GM06990 (cell line): Measurements from ENCODE around the gene SNRPD2.

ENCODE experiments used
- DNase-seq: peaks from one replicate; pipeline ENCODE4 v3.0.0-alpha.2; 2011; ENCODE audit not compliant: insufficient read length; ENCODE audit errors: extremely low read depth
- H3K27me3 ChIP-seq: replicated peaks from 2 replicates; pipeline ENCODE4 v1.6.0; 2011; ENCODE audit warnings: low read length; ENCODE audit not compliant: control insufficient read depth, insufficient read depth
- H3K36me3 ChIP-seq: 2 replicates; pipeline ENCODE4 v1.5.1; 2011; ENCODE audit warnings: low read length; ENCODE audit not compliant: control insufficient read depth, insufficient read depth
- H3K4me3 ChIP-seq: replicated peaks from 2 replicates; pipeline ENCODE4 v1.5.1; 2011; ENCODE audit warnings: low read depth, mild to moderate bottlenecking, control low read depth, low read length
- TF ChIP-seq, protein P1 (sequence below): IDR thresholded peaks from 2 replicates; pipeline ENCODE4 v1.5.1; 2011; ENCODE audit warnings: low read length, control low read depth, mild to moderate bottlenecking, inconsistent platforms; ENCODE audit not compliant: insufficient read depth, poor library complexity, severe bottlenecking

The SNRPD2 gene

DNA sequence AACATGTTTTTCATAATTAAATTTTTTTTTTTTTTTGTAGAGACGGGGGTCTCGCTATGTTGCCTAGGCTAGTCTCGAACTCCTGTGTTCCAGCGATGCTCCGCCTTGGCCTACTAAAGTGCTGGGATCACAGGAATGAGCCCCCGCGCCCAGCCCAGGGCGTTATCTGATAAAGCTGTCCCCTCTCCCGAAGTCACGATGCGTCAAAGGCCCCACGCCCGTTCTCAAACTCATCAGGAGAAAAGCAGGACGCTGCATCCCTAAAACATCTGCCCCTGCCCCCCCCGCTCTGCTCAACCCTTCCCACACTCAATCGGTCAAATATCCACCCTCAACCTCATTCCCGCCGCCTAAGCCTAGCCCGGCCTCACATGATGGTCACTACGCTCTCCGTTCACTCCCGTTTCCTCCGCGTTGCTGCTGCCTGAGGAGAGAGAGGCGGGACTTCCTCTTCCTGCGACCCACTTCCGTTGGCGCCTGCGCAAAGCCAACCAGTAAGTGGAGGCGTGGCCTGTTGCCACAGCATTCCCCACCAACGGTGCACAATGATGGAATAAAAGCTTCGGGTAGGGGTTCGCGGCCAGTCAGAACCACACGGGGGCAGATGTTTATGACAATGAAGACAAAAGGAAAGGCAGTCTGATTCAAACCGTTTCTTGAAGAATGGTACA lies at the start of gene SNRPD2:
Gene SNRPD2, minus strand, starts transcription at position 438 of the 671 bp plus-strand sequence. Its CDS starts 65 bp downstream, at position 373.
- TF ChIP-seq, protein P1, sequence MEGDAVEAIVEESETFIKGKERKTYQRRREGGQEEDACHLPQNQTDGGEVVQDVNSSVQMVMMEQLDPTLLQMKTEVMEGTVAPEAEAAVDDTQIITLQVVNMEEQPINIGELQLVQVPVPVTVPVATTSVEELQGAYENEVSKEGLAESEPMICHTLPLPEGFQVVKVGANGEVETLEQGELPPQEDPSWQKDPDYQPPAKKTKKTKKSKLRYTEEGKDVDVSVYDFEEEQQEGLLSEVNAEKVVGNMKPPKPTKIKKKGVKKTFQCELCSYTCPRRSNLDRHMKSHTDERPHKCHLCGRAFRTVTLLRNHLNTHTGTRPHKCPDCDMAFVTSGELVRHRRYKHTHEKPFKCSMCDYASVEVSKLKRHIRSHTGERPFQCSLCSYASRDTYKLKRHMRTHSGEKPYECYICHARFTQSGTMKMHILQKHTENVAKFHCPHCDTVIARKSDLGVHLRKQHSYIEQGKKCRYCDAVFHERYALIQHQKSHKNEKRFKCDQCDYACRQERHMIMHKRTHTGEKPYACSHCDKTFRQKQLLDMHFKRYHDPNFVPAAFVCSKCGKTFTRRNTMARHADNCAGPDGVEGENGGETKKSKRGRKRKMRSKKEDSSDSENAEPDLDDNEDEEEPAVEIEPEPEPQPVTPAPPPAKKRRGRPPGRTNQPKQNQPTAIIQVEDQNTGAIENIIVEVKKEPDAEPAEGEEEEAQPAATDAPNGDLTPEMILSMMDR, result no peak
- no peak for DNase-seq
- Histone ChIP-seq H3K27me3 (no peaks in the 10 kb centered on the region), H3K36me3 (peaks cover 21% of the 10 kb centered on the region), H3K4me3 (peak within 1 kb of the TSS; percentile 75)

- no peaks in the 10 kb centered on the region for H3K27me3 ChIP-seq
- no peak for DNase-seq
- TF ChIP-seq, protein P1, result no peak
- no peaks in the 10 kb centered on the region for H3K36me3 ChIP-seq
- H3K4me3 ChIP-seq, result no peak overlapping the region
Observed at GRCh38 chr19:45739498-45740439, 48.0 kb upstream of the SNRPD2 start.

DNA sequence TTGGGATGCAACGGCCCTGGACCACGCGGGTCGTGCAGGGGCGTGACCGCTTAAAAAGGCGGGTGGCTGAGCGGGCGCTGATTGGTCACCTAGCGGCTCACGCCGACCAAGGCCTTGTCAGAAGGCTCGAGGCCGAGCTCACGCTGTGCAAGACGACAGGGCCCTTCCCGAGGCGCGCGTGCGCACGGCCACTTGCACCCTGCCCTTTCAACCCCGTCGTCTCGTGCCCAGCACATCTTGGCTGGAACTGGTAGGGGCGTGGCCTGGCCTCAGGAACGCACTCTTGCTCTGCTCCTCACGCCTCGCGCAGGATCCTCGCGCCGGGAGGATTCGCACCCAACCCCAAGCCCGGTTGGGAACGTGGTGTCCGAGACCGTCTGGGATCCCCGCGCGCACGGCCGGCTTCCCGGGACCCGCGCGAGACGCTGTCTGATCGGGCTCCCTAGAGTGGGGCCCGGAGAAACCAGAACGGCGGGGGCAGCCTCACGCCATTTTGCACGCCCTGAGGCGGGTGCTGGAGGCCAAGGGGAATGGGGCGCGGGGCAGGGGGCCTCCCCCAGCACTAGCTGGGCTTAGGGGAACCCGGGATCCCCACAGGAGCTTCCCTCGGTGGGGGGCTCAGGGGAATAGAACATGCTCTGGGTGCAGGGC lies 41.5 kb upstream of the SNRPD2 start, which contains the start of gene MEIOSIN:
Gene MEIOSIN, plus strand, starts transcription at position 280 of the 651 bp plus-strand sequence. CDS start 1,938 bp downstream, outside the sequence.
- TF ChIP-seq, protein P1, result no peak
- H3K36me3 ChIP-seq, result no peaks in the 10 kb centered on the region; the same call in 1 of the 2 replicates
- no peak within 1 kb of the TSS for H3K4me3 ChIP-seq
- no peaks in the 10 kb centered on the region for H3K27me3 ChIP-seq
- DNase-seq, result no peak

DNA sequence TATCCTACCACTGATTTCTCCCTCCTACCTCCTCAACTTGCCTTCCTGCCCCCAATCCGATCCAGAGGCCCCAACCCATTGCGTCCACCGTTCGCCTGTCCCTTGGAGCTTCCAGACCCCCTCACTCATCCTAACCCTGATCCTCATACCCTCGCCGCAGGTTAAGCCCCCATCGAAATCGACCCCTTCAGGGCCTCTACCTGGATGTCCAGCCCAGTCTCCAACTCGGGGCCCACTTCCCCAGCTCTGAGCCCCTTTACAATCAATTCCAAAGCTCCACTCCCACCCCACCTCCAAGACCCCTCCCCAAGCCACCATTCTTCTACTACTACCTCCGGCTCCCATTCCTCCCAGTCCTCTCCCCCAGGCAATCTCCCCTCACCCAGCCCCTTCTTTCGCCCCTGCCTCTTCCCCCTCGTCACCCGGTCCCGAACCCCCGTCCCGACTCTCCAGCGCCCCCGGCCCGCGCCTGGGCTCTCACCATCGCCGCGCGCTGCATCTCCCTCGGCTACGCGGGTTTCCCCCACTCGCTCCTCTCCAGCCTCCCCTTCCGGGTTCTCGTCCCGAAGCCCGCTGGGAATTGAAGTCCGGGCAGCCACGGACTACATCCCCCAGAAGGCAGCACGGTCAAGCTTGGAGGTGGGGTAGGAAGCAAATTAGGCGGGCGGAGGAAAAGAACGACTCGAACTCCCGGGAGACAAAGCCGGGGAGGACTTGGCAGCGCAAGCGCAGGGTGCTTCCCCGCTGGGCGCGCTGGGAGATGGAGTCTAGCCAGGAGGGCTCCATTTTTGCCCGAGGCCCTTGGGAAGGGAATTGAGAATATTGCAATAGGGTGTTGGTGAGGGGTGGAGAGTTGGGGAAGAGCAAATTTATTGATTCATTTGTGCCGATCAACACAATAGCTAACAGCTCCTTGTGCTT lies 38.9 kb upstream of the SNRPD2 start, which contains the start of gene FBXO46:
Gene FBXO46, minus strand, starts transcription at position 529 of the 921 bp plus-strand sequence. CDS start 17,401 bp downstream, outside the sequence.
- TF ChIP-seq, protein P1, result peak; percentile 40
- H3K4me3 ChIP-seq, result peak within 1 kb of the TSS; percentile 87
- peaks cover 5% of the 10 kb centered on the region for H3K36me3 ChIP-seq
- DNase-seq, result peak; percentile 89
- H3K27me3 ChIP-seq, result no peaks in the 10 kb centered on the region
